ENCODE measurements around the gene ALG9.

- TF ChIP-seq CEBPB (IDR thresholded peaks at IDR 0.05) (no peak), TCF12 (IDR thresholded peaks at IDR 0.05; ENCODE audit: low read depth) (no peak), MAX (IDR thresholded peaks at IDR 0.05) (no peak), NFIC (IDR thresholded peaks at IDR 0.05) (no peak), EP300 (IDR thresholded peaks at IDR 0.05; ENCODE audit: borderline replicate concordance) (no peak), REST (IDR thresholded peaks at IDR 0.05; ENCODE audit: low read depth) (no peak), FOXM1 (IDR thresholded peaks at IDR 0.05; ENCODE audit: borderline replicate concordance, low read depth) (no peak), RAD21 (IDR thresholded peaks at IDR 0.05; ENCODE audit: low read depth) (no peak), YY1 (IDR thresholded peaks at IDR 0.05; ENCODE audit: low read depth) (no peak), CREB1 (IDR thresholded peaks at IDR 0.05; ENCODE audit: low read depth) (no peak), TAF1 (IDR thresholded peaks at IDR 0.05; ENCODE audit: low read depth) (no peak)
These were observed 56.6 kb downstream of the ALG9 start for GRCh38 chr11:111814557-111815320.

Data from Ishikawa (cell line).